ENCODE measurements around the gene GPR132. TPM values are rescaled to one million over a fixed set of nuclear protein-coding genes. Genes with fewer than 3 reads are reported as not detected.
A peak's percentile ranks its signal among the peaks of the same experiment; 100 is the strongest.

GPR132 gene
- total RNA-seq, 1 donor from 2014 or later: 1.0 TPM

DNA sequence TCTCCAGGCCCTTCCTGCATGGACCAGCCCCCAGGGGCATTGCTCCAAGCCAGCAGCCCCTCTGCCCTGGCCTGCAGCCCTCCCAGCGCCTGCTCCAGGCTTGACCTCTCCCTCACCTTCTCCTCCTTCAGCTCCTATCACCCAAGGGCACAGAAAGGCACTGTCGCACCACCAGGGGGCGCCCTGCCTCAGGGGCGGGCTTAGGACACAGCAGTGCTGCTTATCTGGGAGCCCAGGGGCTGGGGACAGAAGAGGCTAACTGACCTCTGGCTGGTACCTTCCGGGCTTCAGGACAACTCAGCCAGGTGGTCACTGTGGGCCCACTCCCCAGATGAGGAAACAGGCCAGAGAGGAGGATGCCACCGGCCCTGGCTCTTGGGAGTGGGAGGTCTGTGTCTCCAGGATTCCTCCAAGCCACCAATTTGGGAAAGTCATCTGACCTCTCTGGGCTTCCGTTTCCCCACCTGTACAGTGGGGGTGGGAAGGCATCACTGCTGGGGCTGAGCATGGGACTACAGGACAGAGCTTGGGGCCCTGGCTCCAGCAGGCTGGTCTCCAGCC, 25.3 kb upstream of the GPR132 start:
- Histone ChIP-seq H3K4me3 (no peak overlapping the region), H3K4me1 (peaks cover 79% of the 10 kb centered on the region), H3K9me3 (replicated peaks) (no peaks in the 10 kb centered on the region), H3K27ac (replicated peaks) (peak overlapping the region; percentile 91), H3K36me3 (no peaks in the 10 kb centered on the region), H3K27me3 (ENCODE audit: low read depth) (peaks cover 6% of the 10 kb centered on the region)
- peak; percentile 87 for DNase-seq
- TF ChIP-seq, protein P1, sequence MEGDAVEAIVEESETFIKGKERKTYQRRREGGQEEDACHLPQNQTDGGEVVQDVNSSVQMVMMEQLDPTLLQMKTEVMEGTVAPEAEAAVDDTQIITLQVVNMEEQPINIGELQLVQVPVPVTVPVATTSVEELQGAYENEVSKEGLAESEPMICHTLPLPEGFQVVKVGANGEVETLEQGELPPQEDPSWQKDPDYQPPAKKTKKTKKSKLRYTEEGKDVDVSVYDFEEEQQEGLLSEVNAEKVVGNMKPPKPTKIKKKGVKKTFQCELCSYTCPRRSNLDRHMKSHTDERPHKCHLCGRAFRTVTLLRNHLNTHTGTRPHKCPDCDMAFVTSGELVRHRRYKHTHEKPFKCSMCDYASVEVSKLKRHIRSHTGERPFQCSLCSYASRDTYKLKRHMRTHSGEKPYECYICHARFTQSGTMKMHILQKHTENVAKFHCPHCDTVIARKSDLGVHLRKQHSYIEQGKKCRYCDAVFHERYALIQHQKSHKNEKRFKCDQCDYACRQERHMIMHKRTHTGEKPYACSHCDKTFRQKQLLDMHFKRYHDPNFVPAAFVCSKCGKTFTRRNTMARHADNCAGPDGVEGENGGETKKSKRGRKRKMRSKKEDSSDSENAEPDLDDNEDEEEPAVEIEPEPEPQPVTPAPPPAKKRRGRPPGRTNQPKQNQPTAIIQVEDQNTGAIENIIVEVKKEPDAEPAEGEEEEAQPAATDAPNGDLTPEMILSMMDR (IDR thresholded peaks at IDR 0.05; ENCODE audit: borderline replicate concordance): peak; percentile 96
- intact Hi-C loops (cut with micrococcal nuclease): loop anchor here (10.0 kb wide), 1 partner anchor 264 kb away; no protein-coding TSS in a partner anchor

- Histone ChIP-seq H3K4me1 (peaks cover 84% of the 10 kb centered on the region), H3K27ac (replicated peaks) (peak overlapping the region; percentile 91), H3K9me3 (replicated peaks) (no peaks in the 10 kb centered on the region), H3K4me3 (no peak overlapping the region), H3K27me3 (ENCODE audit: low read depth) (peaks cover 6% of the 10 kb centered on the region), H3K36me3 (no peaks in the 10 kb centered on the region)
- TF ChIP-seq, protein P1 (IDR thresholded peaks at IDR 0.05; ENCODE audit: borderline replicate concordance): no peak
- DNase-seq: no peak
- intact Hi-C loops (cut with micrococcal nuclease): loop anchor here (10.0 kb wide), 1 partner anchor 265 kb away; no protein-coding TSS in a partner anchor
Measured at GRCh38 chr14:105089746-105090492, 24.7 kb upstream of the GPR132 start.

GRCh38 chr14:105088812-105089745, 23.8 kb upstream of the GPR132 start:
- no peak for DNase-seq
- Histone ChIP-seq H3K9me3 (replicated peaks) (no peaks in the 10 kb centered on the region), H3K27me3 (ENCODE audit: low read depth) (peaks cover 6% of the 10 kb centered on the region), H3K4me3 (no peak overlapping the region), H3K36me3 (no peaks in the 10 kb centered on the region), H3K4me1 (peaks cover 83% of the 10 kb centered on the region), H3K27ac (replicated peaks) (peak overlapping the region; percentile 84)
- intact Hi-C loops (cut with micrococcal nuclease): no loop called here
- TF ChIP-seq, protein P1 (IDR thresholded peaks at IDR 0.05; ENCODE audit: borderline replicate concordance): no peak

DNA sequence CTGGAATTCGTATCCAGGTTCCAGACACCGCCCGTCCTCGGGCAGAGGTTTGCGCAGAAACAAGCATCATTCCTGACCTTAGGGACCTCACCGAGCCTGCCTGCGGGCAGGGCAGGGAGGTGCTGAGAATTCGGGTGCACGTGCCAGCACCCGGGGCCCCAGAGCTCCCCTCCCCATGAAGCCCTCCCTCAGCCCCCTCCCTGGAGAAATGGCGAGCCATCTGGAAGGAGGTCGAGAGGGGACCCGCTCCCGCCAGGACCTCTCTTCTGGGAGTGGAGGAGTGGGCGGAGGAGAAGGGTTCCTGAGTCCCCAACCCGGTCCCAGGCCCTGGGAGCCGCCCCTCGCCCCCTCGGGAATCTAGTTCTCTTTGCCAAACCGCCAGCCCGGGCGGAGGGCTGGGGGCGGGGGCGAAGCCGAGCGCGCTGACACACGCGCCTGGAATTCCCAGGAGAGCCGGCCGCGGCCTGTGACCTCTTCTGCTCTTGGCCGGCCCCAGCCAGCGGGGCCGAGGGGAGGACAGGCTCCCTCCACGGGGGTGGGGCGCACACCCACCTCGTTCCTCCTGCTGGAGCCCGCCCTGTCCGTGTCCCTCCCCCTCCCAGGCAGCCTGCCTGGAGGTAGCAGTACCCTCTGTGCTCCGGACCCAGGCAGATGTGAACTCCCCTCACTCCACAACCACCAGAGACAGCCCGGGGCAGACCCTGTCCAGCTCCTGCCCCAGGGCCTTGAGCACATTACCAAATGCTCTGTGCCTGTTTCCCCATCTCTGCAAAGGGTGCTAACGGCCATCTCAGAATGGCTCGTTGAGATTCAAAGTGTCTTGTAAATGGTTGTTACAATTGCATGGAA, 23.0 kb upstream of the GPR132 start:
- Histone ChIP-seq H3K27me3 (ENCODE audit: low read depth) (peaks cover 6% of the 10 kb centered on the region), H3K36me3 (no peaks in the 10 kb centered on the region), H3K9me3 (replicated peaks) (no peaks in the 10 kb centered on the region), H3K27ac (replicated peaks) (peak overlapping the region; percentile 84), H3K4me1 (peaks cover 75% of the 10 kb centered on the region), H3K4me3 (peak overlapping the region; percentile 72)
- intact Hi-C loops (cut with micrococcal nuclease): no loop called here
- TF ChIP-seq, protein P1 (IDR thresholded peaks at IDR 0.05; ENCODE audit: borderline replicate concordance): no peak
- peak; percentile 62 for DNase-seq

Measured in left ventricle myocardium inferior (tissue), 1 donor.